Liver (tissue), 9 donors: ENCODE measurements around the gene TBL2. TPM values are rescaled to one million over a fixed set of nuclear protein-coding genes. Genes with fewer than 3 reads are reported as not detected.
A peak's percentile ranks its signal among the peaks of the same experiment; 100 is the strongest.
"Not testable (repeated sequence)": the region's sequence is repeated elsewhere in the genome, so short reads cannot be mapped to it uniquely, and the experiment has no call there.

Experiments used
- DNase-seq: peaks from one replicate; pipeline ENCODE4 v3.0.0-alpha.2; 2017; ENCODE audit warnings: low spot score
- H3K27ac ChIP-seq, 2 donors: one replicate each; pipeline ENCODE4 v1.7.0; 2013; ENCODE audit warnings: inconsistent platforms in 2 of 2, low read length in 2 of 2, control low read depth in 1 of 2, low read depth in 1 of 2, mild to moderate bottlenecking in 1 of 2
- H3K27me3 ChIP-seq, 4 donors: one replicate each; pipeline versions ENCODE4 v1.6.1 to v1.7.0; 2013; ENCODE audit warnings: low read length in 3 of 4, inconsistent platforms in 1 of 4, mild to moderate bottlenecking in 1 of 4, moderate library complexity in 1 of 4; ENCODE audit not compliant: control insufficient read depth in 4 of 4, insufficient read depth in 4 of 4
- H3K36me3 ChIP-seq, 4 donors: one replicate each; pipeline versions ENCODE4 v1.6.1 to v1.7.0; 2013; ENCODE audit warnings: low read length in 3 of 4, mild to moderate bottlenecking in 3 of 4, low read depth in 1 of 4, moderate library complexity in 1 of 4; ENCODE audit not compliant: control insufficient read depth in 4 of 4, insufficient read depth in 3 of 4
- H3K4me1 ChIP-seq, 4 donors: one replicate each; pipeline versions ENCODE4 v1.6.1 to v1.7.0; 2013; ENCODE audit warnings: low read length in 3 of 4, mild to moderate bottlenecking in 3 of 4, moderate library complexity in 1 of 4; ENCODE audit not compliant: control insufficient read depth in 4 of 4, insufficient read depth in 4 of 4
- H3K4me3 ChIP-seq, 3 donors: one replicate each; pipeline versions ENCODE4 v1.6.1 to v1.7.0; 2013; ENCODE audit warnings: low read length in 3 of 3, control low read depth in 1 of 3, low read depth in 1 of 3, mild to moderate bottlenecking in 1 of 3
- H3K9ac ChIP-seq, 2 donors: one replicate each; pipeline ENCODE4 v1.7.0; 2013; ENCODE audit warnings: low read length in 2 of 2, mild to moderate bottlenecking in 2 of 2, moderate library complexity in 2 of 2, control low read depth in 1 of 2, low read depth in 1 of 2
- H3K9me3 ChIP-seq, 4 donors: one replicate each; pipeline versions ENCODE4 v1.6.1 to v1.7.0; 2013; ENCODE audit warnings: low read length in 3 of 4; ENCODE audit not compliant: control insufficient read depth in 4 of 4
- ATF3 ChIP-seq: IDR thresholded peaks from 2 replicates; pipeline ENCODE4 v1.6.1; 2016; ENCODE audit warnings: antibody characterized with exemption
- CTCF ChIP-seq: fragments of 150-350 bp; IDR thresholded peaks from 2 replicates; pipeline ENCODE4 v1.5.1; 2017; ENCODE audit warnings: improper control_type of control experiment, low read depth, low read length; ENCODE audit not compliant: missing input control
- FOXA1 ChIP-seq: IDR thresholded peaks from 2 replicates; pipeline ENCODE4 v1.6.1; 2016; ENCODE audit warnings: antibody characterized with exemption
- GABPA ChIP-seq, 2 donors: IDR thresholded peaks in 1 of 2; conservative IDR thresholded peaks in 1 of 2; 2 replicates each; pipeline ENCODE4 v1.6.1; 2016; ENCODE audit warnings: antibody characterized with exemption in 2 of 2, mild to moderate bottlenecking in 1 of 2, moderate library complexity in 1 of 2
- HNF4A ChIP-seq, 2 donors: conservative IDR thresholded peaks; 2 replicates each; pipeline ENCODE4 v1.6.1; 2016; ENCODE audit warnings: antibody characterized with exemption in 2 of 2, mild to moderate bottlenecking in 2 of 2
- HNF4G ChIP-seq: IDR thresholded peaks from 2 replicates; pipeline ENCODE4 v1.6.1; 2016; ENCODE audit warnings: antibody characterized with exemption
- NR2F2 ChIP-seq: IDR thresholded peaks from 2 replicates; pipeline ENCODE4 v1.6.1; 2016; ENCODE audit warnings: antibody characterized with exemption
- RAD21 ChIP-seq, 2 donors: IDR thresholded peaks; 2 replicates each; pipeline ENCODE4 v1.6.1; 2016; ENCODE audit warnings: antibody characterized with exemption in 2 of 2, mild to moderate bottlenecking in 2 of 2
- REST ChIP-seq: IDR thresholded peaks from 2 replicates; pipeline ENCODE4 v1.6.1; 2016; ENCODE audit warnings: antibody characterized with exemption, mild to moderate bottlenecking
- SP1 ChIP-seq: IDR thresholded peaks from 2 replicates; pipeline ENCODE4 v1.6.1; 2018; ENCODE audit warnings: antibody characterized with exemption, mild to moderate bottlenecking
- TAF1 ChIP-seq: conservative IDR thresholded peaks from 2 replicates; pipeline ENCODE4 v1.6.1; 2016; ENCODE audit warnings: antibody characterized with exemption, mild to moderate bottlenecking
- YY1 ChIP-seq: IDR thresholded peaks from 2 replicates; pipeline ENCODE4 v1.6.1; 2016; ENCODE audit warnings: antibody characterized with exemption, mild to moderate bottlenecking
- WGBS: extraction: QIAGEN DNeasy Blood & Tissue Kit; methylation state at CpG from one replicate; pipeline ENCODE4 v1.1.7; 2013; 5-methylcytosine and 5-hydroxymethylcytosine counted together
- polyA plus RNA-seq, 2 donors: library from polyadenylated mRNA; stranded (reverse) in 1 of 2; unstranded in 1 of 2; fragments of 200-250 nt in 1 of 2; fragments of >200 nt in 1 of 2; fragmentation: Nextera tagmentation in 1 of 2; extraction: Ambion mirVana in 1 of 2; gene quantifications; one replicate each; pipeline versions ENCODE4 v1.2.1 to v1.2.3, GENCODE V29; 2013 to 2015
- total RNA-seq, 2 donors: library from RNA; depleted of rRNA; stranded (reverse); fragments of >200 nt; gene quantifications; one replicate each; pipeline ENCODE4 v1.2.3, GENCODE V29; 2014
- TF ChIP-seq, protein P1 (sequence below): IDR thresholded peaks from 2 replicates; pipeline ENCODE4 v1.6.1; 2016; ENCODE audit warnings: antibody characterized with exemption
- TF ChIP-seq, protein P2 (sequence below): IDR thresholded peaks from 2 replicates; pipeline ENCODE4 v1.6.1; 2016; ENCODE audit warnings: antibody characterized with exemption
- donor health status: healthy.
- donor health status: healthy.
- donor health status: healthy.
- donor health status: healthy.
- donor health status: healthy.

The TBL2 gene
- total and polyA plus RNA-seq, 4 donors = 10.9 to 36.6 (median 19.0) TPM

DNA sequence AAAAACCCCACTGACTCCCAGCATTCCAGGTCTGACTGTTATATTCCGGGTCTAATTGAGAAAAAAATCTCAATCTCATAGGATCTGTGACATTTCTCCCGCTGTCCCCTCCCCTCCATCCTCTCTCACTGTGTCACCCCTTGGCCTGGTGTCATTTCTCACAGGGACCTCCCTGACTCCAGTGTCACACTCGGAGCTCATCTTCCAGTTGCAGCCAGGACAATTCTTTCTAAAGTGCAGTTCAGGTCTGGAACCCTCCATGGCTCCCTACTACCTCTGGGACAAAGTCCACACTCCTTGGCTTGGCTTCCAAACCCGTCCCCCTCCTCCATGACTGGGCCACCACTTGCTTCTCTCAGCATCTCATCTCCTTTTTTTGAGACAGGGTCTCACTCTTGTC lies 31.7 kb upstream of the TBL2 start:
- no peaks in the 10 kb centered on the region for H3K27me3 ChIP-seq

DNA sequence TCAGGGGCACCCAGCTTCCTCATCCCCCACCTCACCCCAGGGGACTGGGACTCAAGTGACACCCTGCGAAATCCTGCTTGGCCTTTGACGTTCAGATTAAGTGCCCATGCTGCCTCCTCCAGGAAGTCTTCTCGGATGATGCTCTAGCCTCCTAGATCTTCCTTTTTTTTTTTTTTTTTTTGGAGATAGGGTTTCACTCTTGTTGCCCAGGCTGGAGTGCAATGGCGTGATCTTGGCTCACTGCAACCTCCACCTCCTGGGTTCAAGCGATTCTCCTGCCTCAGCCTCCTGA lies 29.3 kb upstream of the TBL2 start:
- not testable (repeated sequence) for DNase-seq, H3K9ac ChIP-seq, H3K36me3 ChIP-seq, H3K9me3 ChIP-seq, H3K27ac ChIP-seq, H3K4me3 ChIP-seq, H3K27me3 ChIP-seq
- WGBS = 68% methylated on average over 5 of the region's 5 CpGs
- H3K4me1 ChIP-seq = peaks cover 22 to 48% (median 34%) of the 10 kb centered on the region in 4 donors

More for the DNA sequence above, 31.7 kb upstream of the TBL2 start:
- Histone ChIP-seq H3K4me3 (no peak overlapping the region), H3K9ac (no peak overlapping the region), H3K36me3 (peaks cover 4 to 9% (median 6%) of the 10 kb centered on the region in 4 donors), H3K9me3 (no peaks in the 10 kb centered on the region), H3K27ac (no peak overlapping the region), H3K4me1 (peaks cover 22 to 72% (median 57%) of the 10 kb centered on the region in 4 donors)
- TF ChIP-seq HNF4A (conservative IDR thresholded peaks at IDR 0.05) (peak; percentile 27 to 69), HNF4G (peak; percentile 42), ATF3 (no peak)
- 62% methylated on average over 4 of the region's 4 CpGs for WGBS
- DNase-seq = no peak

GRCh38 chr7:73606801-73607691 lies 28.7 kb upstream of the TBL2 start:
- WGBS = 50% methylated on average over 36 of the region's 36 CpGs
- TF ChIP-seq CTCF (peak; percentile 66), NR2F2 (no peak), FOXA1 (no peak), RAD21 (IDR thresholded peaks at IDR 0.05) (peak; percentile 79 to 84)
- DNase-seq = peak; percentile 70
- H3K9ac ChIP-seq = no peak overlapping the region
- no peak overlapping the region for H3K4me3 ChIP-seq
- no peak overlapping the region for H3K27ac ChIP-seq
- H3K27me3 ChIP-seq = no peaks in the 10 kb centered on the region
- H3K36me3 ChIP-seq = peaks cover 2 to 5% (median 4%) of the 10 kb centered on the region in 4 donors
- H3K4me1 ChIP-seq = peaks cover 21 to 42% (median 29%) of the 10 kb centered on the region in 4 donors
- no peaks in the 10 kb centered on the region for H3K9me3 ChIP-seq

DNA sequence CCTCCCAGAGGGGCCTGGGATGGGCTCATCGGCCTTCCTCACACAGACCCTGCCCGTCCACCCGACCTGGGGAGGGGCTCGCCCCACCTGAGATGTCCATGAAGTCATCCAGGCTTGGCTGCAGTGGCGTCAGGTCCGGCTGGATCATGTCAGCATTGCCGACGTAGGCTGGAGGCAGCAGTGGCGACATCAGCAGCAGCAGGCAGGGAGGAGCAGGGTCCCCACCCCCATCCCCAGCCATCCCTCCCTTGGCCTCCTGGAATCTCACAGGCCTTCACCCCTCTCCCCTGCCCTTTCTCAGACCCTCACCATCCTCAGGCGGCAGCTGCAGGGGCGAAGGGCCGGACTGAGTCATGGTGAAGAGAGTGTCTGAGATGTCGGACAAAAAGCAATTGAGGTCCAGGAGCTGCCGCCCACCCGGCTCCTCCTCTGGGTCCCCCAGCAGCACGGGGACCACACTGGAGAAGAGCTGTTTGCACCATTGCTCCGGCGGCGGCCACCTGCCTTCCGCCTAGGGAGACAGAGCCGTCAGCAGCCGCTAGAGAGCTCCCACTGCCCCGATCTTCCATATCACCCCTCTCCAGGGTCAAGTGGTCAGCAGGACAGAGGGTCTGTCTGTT lies 27.3 kb upstream of the TBL2 start:
- no peak overlapping the region for H3K9ac ChIP-seq
- no peaks in the 10 kb centered on the region for H3K9me3 ChIP-seq
- WGBS = 82% methylated on average over 23 of the region's 23 CpGs
- DNase-seq = no peak
- no peaks in the 10 kb centered on the region for H3K27me3 ChIP-seq
- H3K4me3 ChIP-seq = no peak overlapping the region
- no peak overlapping the region for H3K27ac ChIP-seq
- peaks cover 12 to 34% (median 17%) of the 10 kb centered on the region in 4 donors for H3K4me1 ChIP-seq
- peaks cover 2 to 5% (median 4%) of the 10 kb centered on the region in 4 donors for H3K36me3 ChIP-seq
- TF ChIP-seq SP1 (no peak), GABPA (IDR thresholded peaks at IDR 0.05 in 1 of 2, conservative IDR thresholded peaks at IDR 0.05 in 1 of 2) (no peak), REST (no peak), FOXA1 (no peak), HNF4G (no peak), NR2F2 (no peak), YY1 (no peak), TAF1 (no peak)
- TF ChIP-seq, protein P1, sequence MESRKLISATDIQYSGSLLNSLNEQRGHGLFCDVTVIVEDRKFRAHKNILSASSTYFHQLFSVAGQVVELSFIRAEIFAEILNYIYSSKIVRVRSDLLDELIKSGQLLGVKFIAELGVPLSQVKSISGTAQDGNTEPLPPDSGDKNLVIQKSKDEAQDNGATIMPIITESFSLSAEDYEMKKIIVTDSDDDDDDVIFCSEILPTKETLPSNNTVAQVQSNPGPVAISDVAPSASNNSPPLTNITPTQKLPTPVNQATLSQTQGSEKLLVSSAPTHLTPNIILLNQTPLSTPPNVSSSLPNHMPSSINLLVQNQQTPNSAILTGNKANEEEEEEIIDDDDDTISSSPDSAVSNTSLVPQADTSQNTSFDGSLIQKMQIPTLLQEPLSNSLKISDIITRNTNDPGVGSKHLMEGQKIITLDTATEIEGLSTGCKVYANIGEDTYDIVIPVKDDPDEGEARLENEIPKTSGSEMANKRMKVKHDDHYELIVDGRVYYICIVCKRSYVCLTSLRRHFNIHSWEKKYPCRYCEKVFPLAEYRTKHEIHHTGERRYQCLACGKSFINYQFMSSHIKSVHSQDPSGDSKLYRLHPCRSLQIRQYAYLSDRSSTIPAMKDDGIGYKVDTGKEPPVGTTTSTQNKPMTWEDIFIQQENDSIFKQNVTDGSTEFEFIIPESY = no peak
- TF ChIP-seq, protein P2, sequence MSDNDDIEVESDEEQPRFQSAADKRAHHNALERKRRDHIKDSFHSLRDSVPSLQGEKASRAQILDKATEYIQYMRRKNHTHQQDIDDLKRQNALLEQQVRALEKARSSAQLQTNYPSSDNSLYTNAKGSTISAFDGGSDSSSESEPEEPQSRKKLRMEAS = no peak
